Body of pancreas (tissue), 4 donors: ENCODE measurements around the gene SPATS2L. TPM values are rescaled to one million over a fixed set of nuclear protein-coding genes. Genes with fewer than 3 reads are reported as not detected.
A peak's percentile ranks its signal among the peaks of the same experiment; 100 is the strongest.

Experiments
- ATAC-seq: fragments of 150-250 bp; one replicate; pipeline ENCODE4 v1.9.1; 2016
- DNase-seq, 4 donors: peaks; one replicate each; pipeline ENCODE4 v3.0.0-alpha.2; 2019
- H3K27ac ChIP-seq, 4 donors: fragments of 200-600 bp; sonication (generic); 1 replicate in 3 of 4; 2 replicates in 1 of 4; pipeline versions ENCODE4 v1.5.1 to v1.6.1; 2016 to 2019; ENCODE audit warnings: mild to moderate bottlenecking in 1 of 4, mixed read lengths in 1 of 4, moderate library complexity in 1 of 4
- H3K27me3 ChIP-seq, 2 donors: fragments of 200-600 bp; sonication (generic); one replicate each; pipeline ENCODE4 v1.6.0; 2016; ENCODE audit warnings: mild to moderate bottlenecking in 1 of 2
- H3K36me3 ChIP-seq, 2 donors: fragments of 200-600 bp; sonication (generic); replicated peaks in 1 of 2; 2 replicates each; pipeline ENCODE4 v1.5.1; 2016; ENCODE audit warnings: low read depth in 2 of 2; ENCODE audit not compliant: insufficient read depth in 1 of 2
- H3K4me1 ChIP-seq: fragments of 200-600 bp; sonication (generic); one replicate; pipeline ENCODE4 v1.6.0; 2016
- H3K4me3 ChIP-seq, 2 donors: fragments of 200-600 bp; sonication (generic); 1 replicate in 1 of 2; 2 replicates in 1 of 2; pipeline ENCODE4 v1.5.1; 2016 to 2019
- H3K9me3 ChIP-seq, 3 donors: fragments of 200-600 bp; sonication (generic); 1 replicate in 2 of 3; 2 replicates in 1 of 3; pipeline ENCODE4 v1.5.1; 2016
- CTCF ChIP-seq, 7 experiments: fragments of 450-650 bp in 4 of 7; fragments of 200-600 bp in 3 of 7; sonication (generic) in 3 of 7; IDR thresholded peaks; one replicate each; pipeline ENCODE4 v1.5.1; 2016 to 2019; ENCODE audit warnings: antibody characterized with exemption in 7 of 7
- POLR2A ChIP-seq, 3 donors: fragments of 450-650 bp; IDR thresholded peaks; one replicate each; pipeline ENCODE4 v1.6.1; 2016; ENCODE audit warnings: antibody characterized with exemption in 3 of 3, mild to moderate bottlenecking in 2 of 3
- WGBS, 2 donors: methylation state at CpG; one replicate each; pipeline ENCODE4 v1.1.5; 2017; 5-methylcytosine and 5-hydroxymethylcytosine counted together
- intact Hi-C: fragments of 100-400 bp; cut with DNase I; formaldehyde crosslinking; loops from one replicate; pipeline ENCODE4 v1.15.1; 2023
- total RNA-seq, 2 donors: library from RNA; depleted of rRNA; stranded (reverse); fragments of >200 nt; gene quantifications; one replicate each; pipeline ENCODE4 v1.1.0, GENCODE V29; 2016

Gene SPATS2L
- total RNA-seq, 2 donors from 2014 or later, result 39.2 to 49.8 TPM

GRCh38 chr2:200479692-200480265 is 173.3 kb downstream of the SPATS2L start:
- no peak for TF ChIP-seq CTCF (IDR thresholded peaks at IDR 0.05)
- no peak for TF ChIP-seq POLR2A (IDR thresholded peaks at IDR 0.05)
- 55 to 71% methylated on average over 8 of the region's 8 CpGs for WGBS, 2 donors
- no peak for ATAC-seq
- peaks cover 0 to 3% of the 10 kb centered on the region in 2 donors for H3K36me3 ChIP-seq
- DNase-seq, result no peak
- peaks cover 24% of the 10 kb centered on the region for H3K4me1 ChIP-seq
- no peak overlapping the region for H3K27ac ChIP-seq
- no peaks in the 10 kb centered on the region for H3K9me3 ChIP-seq
- intact Hi-C loops, result loop anchor here (5.0 kb wide), 1 partner anchor 497 kb away; no protein-coding TSS in a partner anchor
- H3K27me3 ChIP-seq, result no peaks in the 10 kb centered on the region
- H3K4me3 ChIP-seq, result no peak overlapping the region

GRCh38 chr2:200482194-200482593 is 175.7 kb downstream of the SPATS2L start:
- no peak overlapping the region for H3K4me3 ChIP-seq
- TF ChIP-seq CTCF (IDR thresholded peaks at IDR 0.05), result no peak
- TF ChIP-seq POLR2A (IDR thresholded peaks at IDR 0.05), result no peak
- H3K27me3 ChIP-seq, result no peaks in the 10 kb centered on the region
- intact Hi-C loops, result no loop called here
- peak overlapping the region in 1 of 4 donors; percentile 47 for H3K27ac ChIP-seq
- no peaks in the 10 kb centered on the region for H3K9me3 ChIP-seq
- DNase-seq, result peak in 2 of 4 donors; percentile 34 to 51
- ATAC-seq, result peak; percentile 38
- H3K36me3 ChIP-seq, result peaks cover 0 to 2% of the 10 kb centered on the region in 2 donors
- peaks cover 24% of the 10 kb centered on the region for H3K4me1 ChIP-seq

GRCh38 chr2:200483729-200484198 is 177.3 kb downstream of the SPATS2L start:
- ATAC-seq, result peak; percentile 72

GRCh38 chr2:200484934-200485333 is 178.4 kb downstream of the SPATS2L start:
- ATAC-seq (no peak), DNase-seq (no peak)
- intact Hi-C loops, result no loop called here
- TF ChIP-seq CTCF (IDR thresholded peaks at IDR 0.05) (no peak), POLR2A (IDR thresholded peaks at IDR 0.05) (no peak)
- WGBS, 2 donors, result 60 to 61% methylated on average over 3 of the region's 3 CpGs
- Histone ChIP-seq H3K9me3 (no peaks in the 10 kb centered on the region), H3K36me3 (peaks cover 0 to 4% of the 10 kb centered on the region in 2 donors), H3K27ac (no peak overlapping the region), H3K4me3 (no peak overlapping the region), H3K4me1 (peaks cover 24% of the 10 kb centered on the region), H3K27me3 (no peaks in the 10 kb centered on the region)

More at GRCh38 chr2:200483729-200484198, 177.3 kb downstream of the SPATS2L start:
- Histone ChIP-seq H3K27ac (peak overlapping the region in 2 of 4 donors; percentile 17 to 32), H3K27me3 (no peaks in the 10 kb centered on the region), H3K4me3 (no peak overlapping the region), H3K36me3 (no peaks in the 10 kb centered on the region), H3K4me1 (peaks cover 24% of the 10 kb centered on the region), H3K9me3 (no peaks in the 10 kb centered on the region)
- intact Hi-C loops, result no loop called here
- 16 to 23% methylated on average over 4 of the region's 4 CpGs for WGBS, 2 donors
- TF ChIP-seq POLR2A (IDR thresholded peaks at IDR 0.05) (no peak), CTCF (IDR thresholded peaks at IDR 0.05) (peak; percentile 48 to 75 (median 60))
- peak; percentile 73 to 85 (median 76) for DNase-seq

GRCh38 chr2:200486529-200486928 is 180.0 kb downstream of the SPATS2L start:
- no peak for DNase-seq
- intact Hi-C loops, result no loop called here
- Histone ChIP-seq H3K27me3 (no peaks in the 10 kb centered on the region), H3K4me3 (no peak overlapping the region), H3K9me3 (no peaks in the 10 kb centered on the region), H3K27ac (no peak overlapping the region), H3K36me3 (peaks cover 0 to 14% of the 10 kb centered on the region in 2 donors), H3K4me1 (peaks cover 23% of the 10 kb centered on the region)
- no peak for ATAC-seq
- 71 to 72% methylated on average over 2 of the region's 2 CpGs for WGBS, 2 donors
- no peak for TF ChIP-seq CTCF (IDR thresholded peaks at IDR 0.05)
- no peak for TF ChIP-seq POLR2A (IDR thresholded peaks at IDR 0.05)
